Esophagus (tissue), 2 donors: Measurements from ENCODE around the gene SCGB1C2. TPM values are rescaled to one million over a fixed set of nuclear protein-coding genes. Genes with fewer than 3 reads are reported as not detected.
"Not testable (repeated sequence)": the region's sequence is repeated elsewhere in the genome, so short reads cannot be mapped to it uniquely, and the experiment has no call there.

ENCODE experiments used
- H3K27ac ChIP-seq, 2 donors: one replicate each; pipeline ENCODE4 v1.5.1; 2013; ENCODE audit warnings: low read depth in 2 of 2, mild to moderate bottlenecking in 2 of 2, inconsistent platforms in 1 of 2, low read length in 1 of 2, moderate library complexity in 1 of 2
- H3K27me3 ChIP-seq, 2 donors: one replicate each; pipeline ENCODE4 v1.6.1; 2013; ENCODE audit warnings: low read length in 2 of 2, control low read depth in 1 of 2, mild to moderate bottlenecking in 1 of 2; ENCODE audit not compliant: insufficient read depth in 2 of 2, control insufficient read depth in 1 of 2
- H3K36me3 ChIP-seq, 2 donors: one replicate each; pipeline ENCODE4 v1.6.1; 2013; ENCODE audit warnings: low read length in 1 of 2; ENCODE audit not compliant: control insufficient read depth in 2 of 2, insufficient read depth in 2 of 2
- H3K4me1 ChIP-seq, 2 donors: one replicate each; pipeline ENCODE4 v1.6.1; 2013; ENCODE audit warnings: low read length in 1 of 2; ENCODE audit not compliant: control insufficient read depth in 2 of 2, insufficient read depth in 2 of 2
- H3K4me3 ChIP-seq, 2 donors: one replicate each; pipeline ENCODE4 v1.5.1; 2013; ENCODE audit warnings: low read length in 2 of 2, mild to moderate bottlenecking in 2 of 2, low read depth in 1 of 2, moderate library complexity in 1 of 2
- H3K9me3 ChIP-seq, 2 donors: one replicate each; pipeline ENCODE4 v1.6.1; 2013; ENCODE audit warnings: mild to moderate bottlenecking in 2 of 2, low read depth in 1 of 2, low read length in 1 of 2, moderate library complexity in 1 of 2; ENCODE audit not compliant: control insufficient read depth in 2 of 2, insufficient read depth in 1 of 2
- WGBS, 2 donors: extraction: QIAGEN DNeasy Blood & Tissue Kit; methylation state at CpG; one replicate each; pipeline ENCODE4 v1.1.7; 2013; 5-methylcytosine and 5-hydroxymethylcytosine counted together
- polyA plus RNA-seq, 2 donors: library from polyadenylated mRNA; stranded (reverse); fragments of 200-250 nt; gene quantifications; one replicate each; pipeline ENCODE4 v1.2.3, GENCODE V29; 2013
- donor health status: healthy with polysubstance abuse.
- donor health status: Bipolar disorder and iron deficiency.

The SCGB1C2 gene
- polyA plus RNA-seq, 2 donors, result not detected

DNA sequence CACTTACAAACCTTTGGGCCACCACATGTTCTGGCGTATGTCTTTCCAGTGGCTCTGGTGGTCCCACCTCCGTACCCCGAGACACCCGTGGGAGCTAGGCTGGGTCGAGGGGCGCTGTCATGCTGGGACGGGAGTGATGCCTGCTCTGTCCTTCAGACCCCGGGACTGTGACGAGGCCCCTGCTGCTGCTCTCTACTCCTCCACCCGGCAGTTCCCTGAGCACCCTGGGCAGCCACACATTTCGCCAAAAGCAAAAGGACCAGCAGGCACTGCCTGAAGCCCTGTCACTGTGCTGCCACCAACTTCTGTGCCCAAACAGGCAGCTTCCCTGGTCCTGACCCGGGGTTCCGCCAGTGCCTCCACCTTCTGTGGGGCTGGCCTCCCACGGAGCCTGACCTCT, 28.6 kb downstream of the SCGB1C2 start:
- 93 to 94% methylated on average over 14 of the region's 14 CpGs for WGBS, 2 donors
- no peaks in the 10 kb centered on the region for H3K4me1 ChIP-seq

DNA sequence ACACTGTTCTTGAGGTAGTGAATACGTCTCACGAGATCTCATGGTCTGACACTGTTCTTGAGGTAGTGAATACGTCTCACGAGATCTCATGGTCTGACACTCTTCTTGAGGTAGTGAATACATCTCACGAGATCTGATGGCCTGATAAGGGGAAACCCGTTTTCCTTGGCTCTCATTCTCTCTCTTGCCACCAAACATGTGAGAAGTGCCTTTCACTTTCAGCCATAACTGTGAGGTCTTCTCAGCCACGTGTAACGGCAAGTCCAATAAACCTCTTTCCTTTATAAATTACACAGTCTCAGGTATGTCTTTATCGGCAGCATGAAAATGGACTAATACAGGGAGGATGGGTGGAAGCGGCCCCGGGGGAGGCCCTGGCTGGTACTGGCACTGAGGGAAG, 31.2 kb downstream of the SCGB1C2 start:
- H3K9me3 ChIP-seq, H3K4me3 ChIP-seq, H3K4me1 ChIP-seq, H3K36me3 ChIP-seq, H3K27me3 ChIP-seq, H3K27ac ChIP-seq: not testable (repeated sequence)
- WGBS, 2 donors, result 82 to 83% methylated on average over 9 of the region's 11 CpGs

More for the DNA sequence above, 28.6 kb downstream of the SCGB1C2 start:
- Histone ChIP-seq H3K27me3 (no peaks in the 10 kb centered on the region), H3K36me3 (peaks cover 0 to 6% of the 10 kb centered on the region in 2 donors), H3K27ac (no peak overlapping the region), H3K4me3 (no peak overlapping the region), H3K9me3 (no peaks in the 10 kb centered on the region)

DNA sequence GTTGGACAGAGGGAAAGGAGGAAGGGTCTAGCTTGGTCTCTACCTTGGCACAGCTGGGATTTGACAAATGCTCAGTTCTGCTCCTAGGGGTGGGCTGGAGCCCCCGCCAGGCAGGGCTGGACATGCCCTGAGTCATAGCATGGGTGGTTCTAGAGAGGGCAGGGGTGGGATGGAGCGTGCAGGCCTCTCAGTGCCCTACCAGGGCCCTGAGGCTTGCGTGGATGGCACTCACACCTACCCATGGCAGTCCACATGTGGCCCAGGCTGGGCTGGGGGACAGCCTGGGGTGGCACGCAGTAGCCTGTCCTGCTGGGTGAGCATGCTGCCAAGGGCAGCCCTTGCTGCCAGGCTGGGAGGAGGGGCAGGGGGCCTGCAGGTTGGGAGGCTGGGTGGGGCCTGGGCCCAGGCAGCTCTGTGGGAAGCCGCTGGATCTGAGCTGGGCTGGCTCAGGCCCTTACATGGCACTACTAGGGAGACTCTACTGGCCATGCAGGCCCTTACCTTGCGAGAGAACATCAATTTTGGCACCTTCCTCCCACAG, 32.8 kb downstream of the SCGB1C2 start:
- peaks cover 0 to 3% of the 10 kb centered on the region in 2 donors for H3K36me3 ChIP-seq
- H3K4me3 ChIP-seq, result no peak overlapping the region
- no peaks in the 10 kb centered on the region for H3K27me3 ChIP-seq
- H3K4me1 ChIP-seq, result no peaks in the 10 kb centered on the region
- no peak overlapping the region for H3K27ac ChIP-seq
- WGBS, 2 donors, result 86% methylated on average over 6 of the region's 6 CpGs
- H3K9me3 ChIP-seq, result no peaks in the 10 kb centered on the region

DNA sequence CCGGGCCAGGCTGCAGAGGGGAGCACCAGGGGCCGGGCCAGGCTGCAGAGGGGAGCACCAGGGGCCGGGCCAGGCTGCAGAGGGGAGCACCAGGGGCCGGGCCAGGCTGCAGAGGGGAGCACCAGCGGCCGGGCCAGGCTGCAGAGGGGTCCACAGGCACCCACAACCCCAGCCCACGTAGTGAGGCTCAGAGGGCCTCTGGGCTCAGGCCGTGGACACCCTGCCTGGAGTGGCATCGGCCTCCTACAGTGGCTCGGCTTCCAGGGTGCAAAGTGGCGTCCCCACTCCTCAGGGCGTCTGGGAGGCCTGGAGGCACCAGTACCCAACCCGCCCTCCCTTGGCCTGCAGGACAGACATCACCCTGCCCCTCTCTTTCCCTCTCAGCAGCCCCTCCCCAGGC, 34.5 kb downstream of the SCGB1C2 start:
- no peak overlapping the region for H3K27ac ChIP-seq
- peaks cover 0 to 3% of the 10 kb centered on the region in 2 donors for H3K36me3 ChIP-seq
- H3K4me3 ChIP-seq, result no peak overlapping the region
- 92 to 95% methylated on average over 12 of the region's 13 CpGs for WGBS, 2 donors
- H3K4me1 ChIP-seq, result no peaks in the 10 kb centered on the region
- H3K27me3 ChIP-seq, result no peaks in the 10 kb centered on the region
- H3K9me3 ChIP-seq, result no peaks in the 10 kb centered on the region

DNA sequence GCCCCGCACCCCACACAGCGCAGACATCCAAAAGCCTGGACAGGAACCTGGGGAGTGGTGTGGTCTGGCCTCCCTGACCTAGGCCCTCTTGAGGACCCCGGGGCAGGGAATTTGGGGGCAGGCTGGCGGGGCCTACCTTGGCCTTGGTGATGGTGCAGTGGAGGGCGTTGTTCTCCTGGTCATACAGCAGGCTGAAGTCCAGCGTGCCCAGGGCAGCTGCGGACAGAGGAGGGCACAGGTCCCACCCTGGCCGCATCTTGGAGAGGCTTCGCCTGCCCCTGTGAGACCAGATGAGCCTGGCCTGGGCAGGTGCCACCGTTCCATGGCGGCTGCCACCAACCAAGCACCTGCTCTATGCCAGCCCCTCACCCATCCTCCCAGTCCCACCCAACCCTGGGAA, 35.0 kb downstream of the SCGB1C2 start:
- H3K9me3 ChIP-seq, result no peaks in the 10 kb centered on the region
- peaks cover 0 to 3% of the 10 kb centered on the region in 2 donors for H3K36me3 ChIP-seq
- no peak overlapping the region for H3K27ac ChIP-seq
- WGBS, 2 donors, result 82 to 87% methylated on average over 11 of the region's 11 CpGs
- H3K4me1 ChIP-seq, result no peaks in the 10 kb centered on the region
- H3K4me3 ChIP-seq, result no peak overlapping the region
- H3K27me3 ChIP-seq, result no peaks in the 10 kb centered on the region

DNA sequence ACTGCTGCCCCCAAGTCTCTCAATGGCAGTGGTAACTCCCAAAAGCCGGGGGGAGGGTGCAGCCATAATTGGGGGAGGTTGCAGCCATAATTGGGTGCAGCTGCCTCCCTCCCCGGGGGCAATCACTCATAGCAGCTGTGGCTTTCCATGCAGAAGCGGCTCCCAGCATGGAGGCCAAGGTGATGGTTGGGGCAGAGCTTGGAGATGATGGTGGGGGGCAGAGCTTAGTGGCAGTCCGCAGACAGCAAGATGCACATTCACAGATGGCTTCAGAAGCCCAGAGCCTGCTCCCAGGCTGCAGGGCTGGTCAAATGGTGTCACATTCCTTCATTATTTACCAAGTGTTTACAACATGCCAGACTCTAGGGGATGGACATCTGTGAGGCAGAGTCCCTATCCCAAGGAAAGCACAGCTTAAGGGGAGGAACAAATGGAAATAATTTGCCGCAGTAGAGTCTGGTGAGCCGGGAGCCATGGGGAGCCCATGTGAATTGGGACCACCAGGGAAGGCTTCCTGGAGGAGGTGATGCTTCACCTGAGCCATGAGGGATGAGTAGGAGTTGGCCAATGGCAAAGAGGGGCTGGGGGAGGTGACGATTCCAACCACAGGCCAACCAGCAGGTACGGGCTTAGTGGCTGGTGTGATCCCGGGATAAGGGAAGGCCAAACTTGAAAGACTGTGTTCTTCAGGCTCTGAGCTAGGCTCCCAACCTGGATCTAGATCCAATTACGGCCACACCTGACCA, 36.0 kb downstream of the SCGB1C2 start:
- H3K4me1 ChIP-seq, result no peaks in the 10 kb centered on the region
- H3K4me3 ChIP-seq, result no peak overlapping the region
- H3K36me3 ChIP-seq, result peaks cover 0 to 3% of the 10 kb centered on the region in 2 donors
- no peaks in the 10 kb centered on the region for H3K9me3 ChIP-seq
- WGBS, 2 donors, result 85 to 87% methylated on average over 10 of the region's 10 CpGs
- H3K27me3 ChIP-seq, result no peaks in the 10 kb centered on the region
- H3K27ac ChIP-seq, result no peak overlapping the region

DNA sequence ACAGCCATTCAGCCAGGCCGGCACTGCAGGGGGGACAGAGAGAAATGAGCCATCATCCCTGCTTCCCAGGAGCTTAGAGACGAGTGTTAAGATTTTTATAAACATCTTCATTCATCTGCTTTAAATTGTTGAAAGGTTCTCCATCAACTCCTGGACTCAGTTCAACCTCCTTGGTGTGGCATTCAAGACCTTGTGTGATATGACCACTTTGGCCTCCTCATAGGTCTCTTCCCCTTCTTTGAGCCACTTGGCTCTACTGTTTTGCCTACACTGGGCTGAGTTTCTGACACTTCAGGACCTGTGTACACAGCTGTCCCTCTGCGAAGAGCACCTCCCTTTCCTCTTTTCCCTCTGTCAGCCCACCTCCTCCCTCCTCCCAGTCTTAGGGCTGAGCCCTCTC, 39.8 kb downstream of the SCGB1C2 start:
- Histone ChIP-seq H3K4me1 (peaks cover 3 to 10% of the 10 kb centered on the region in 2 donors), H3K4me3 (no peak overlapping the region), H3K9me3 (no peaks in the 10 kb centered on the region), H3K27me3 (peaks cover 0 to 3% of the 10 kb centered on the region in 2 donors), H3K27ac (no peak overlapping the region), H3K36me3 (no peaks in the 10 kb centered on the region)
- 79 to 82% methylated on average over 3 of the region's 3 CpGs for WGBS, 2 donors

DNA sequence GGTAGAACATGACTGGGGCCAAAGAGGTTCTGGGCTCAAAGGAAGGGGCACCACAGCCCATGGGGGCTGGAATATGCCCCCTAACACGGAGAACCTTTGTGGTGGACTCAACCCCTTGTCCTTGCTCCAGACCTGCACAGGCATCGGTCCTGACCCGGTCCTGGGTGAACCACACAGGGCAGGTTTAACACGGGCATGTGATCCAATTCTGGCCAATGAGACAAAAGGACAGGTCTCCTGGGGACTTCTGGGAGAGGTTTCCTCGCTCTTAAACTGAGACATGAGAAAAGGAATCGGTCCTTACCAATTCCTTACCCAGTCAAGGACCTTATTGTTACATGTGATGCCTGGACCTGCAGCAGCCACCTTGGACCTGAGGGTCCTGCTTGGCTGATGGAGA, 40.4 kb downstream of the SCGB1C2 start:
- Histone ChIP-seq H3K27me3 (peaks cover 0 to 3% of the 10 kb centered on the region in 2 donors), H3K27ac (no peak overlapping the region), H3K9me3 (no peaks in the 10 kb centered on the region), H3K4me1 (peaks cover 3 to 12% of the 10 kb centered on the region in 2 donors), H3K4me3 (no peak overlapping the region), H3K36me3 (no peaks in the 10 kb centered on the region)
- WGBS, 2 donors, result 86 to 88% methylated on average over 6 of the region's 6 CpGs

DNA sequence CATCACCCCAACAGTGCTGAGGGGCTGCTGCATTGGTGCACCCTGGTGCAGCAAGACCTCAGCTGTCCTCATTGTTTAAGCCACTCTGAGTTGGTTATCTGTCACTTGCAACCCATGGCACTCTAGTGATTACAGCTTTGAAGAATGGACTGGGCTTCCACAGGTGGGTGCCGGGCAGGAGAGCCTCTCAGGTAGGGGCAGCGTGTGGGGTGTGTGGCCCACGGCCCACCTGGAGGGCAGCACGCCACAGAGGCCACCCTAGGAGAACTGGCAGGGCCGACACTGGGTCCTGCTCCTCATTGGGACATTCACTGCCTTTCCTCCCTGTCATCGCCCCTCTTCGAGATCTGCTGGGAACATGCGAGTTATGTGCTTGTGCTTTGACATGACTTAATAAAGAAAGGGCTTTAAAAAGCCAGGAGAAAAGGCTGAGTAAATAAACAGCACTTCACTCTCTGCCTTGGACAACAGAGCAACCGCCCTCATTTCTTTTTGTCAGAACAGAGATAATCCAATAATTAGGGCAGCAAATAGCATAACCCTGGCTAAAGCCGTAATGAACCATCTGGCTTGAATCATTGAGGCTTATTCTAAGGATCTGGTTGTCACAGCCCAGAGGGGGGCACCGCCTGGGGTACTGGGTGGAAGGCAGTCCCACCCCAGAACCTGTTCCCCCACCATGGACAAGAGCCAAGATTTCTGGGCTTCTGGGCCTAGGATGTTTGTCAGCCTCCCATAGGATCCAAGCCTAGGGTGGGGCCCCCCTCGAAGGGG, 41.1 kb downstream of the SCGB1C2 start:
- Histone ChIP-seq H3K9me3 (no peaks in the 10 kb centered on the region), H3K36me3 (no peaks in the 10 kb centered on the region), H3K27ac (no peak overlapping the region), H3K4me1 (peaks cover 3 to 17% of the 10 kb centered on the region in 2 donors), H3K4me3 (no peak overlapping the region), H3K27me3 (peaks cover 0 to 3% of the 10 kb centered on the region in 2 donors)
- WGBS, 2 donors, result 67 to 74% methylated on average over 12 of the region's 12 CpGs
